GM13977 (cell line): ENCODE data around the gene CD34.

ENCODE experiments used
- DNase-seq: peaks from one replicate; pipeline ENCODE4 v3.0.0; 2012; ENCODE audit warnings: low spot score
- in situ Hi-C: fragments of 300-500 bp; cut with MboI; formaldehyde crosslinking; loops from one replicate; pipeline ENCODE4 v1.12.0; 2022; ENCODE audit warnings: low sequenced_read_pairs, low pct_unique_long_range_greater_than_20kb, mixed read lengths, inconsistent platforms; ENCODE audit not compliant: unreplicated experiment
- TF ChIP-seq, protein P1 (sequence below): IDR thresholded peaks from 2 replicates; pipeline ENCODE4 v1.5.1; 2012; ENCODE audit warnings: mild to moderate bottlenecking, control low read depth; ENCODE audit not compliant: insufficient read depth; ENCODE audit errors: extremely low read depth, missing control alignments

CD34 gene

GRCh38 chr1:207922554-207922953, 11.6 kb upstream of the CD34 start:
- in situ Hi-C loops = no loop called here
- TF ChIP-seq, protein P1, sequence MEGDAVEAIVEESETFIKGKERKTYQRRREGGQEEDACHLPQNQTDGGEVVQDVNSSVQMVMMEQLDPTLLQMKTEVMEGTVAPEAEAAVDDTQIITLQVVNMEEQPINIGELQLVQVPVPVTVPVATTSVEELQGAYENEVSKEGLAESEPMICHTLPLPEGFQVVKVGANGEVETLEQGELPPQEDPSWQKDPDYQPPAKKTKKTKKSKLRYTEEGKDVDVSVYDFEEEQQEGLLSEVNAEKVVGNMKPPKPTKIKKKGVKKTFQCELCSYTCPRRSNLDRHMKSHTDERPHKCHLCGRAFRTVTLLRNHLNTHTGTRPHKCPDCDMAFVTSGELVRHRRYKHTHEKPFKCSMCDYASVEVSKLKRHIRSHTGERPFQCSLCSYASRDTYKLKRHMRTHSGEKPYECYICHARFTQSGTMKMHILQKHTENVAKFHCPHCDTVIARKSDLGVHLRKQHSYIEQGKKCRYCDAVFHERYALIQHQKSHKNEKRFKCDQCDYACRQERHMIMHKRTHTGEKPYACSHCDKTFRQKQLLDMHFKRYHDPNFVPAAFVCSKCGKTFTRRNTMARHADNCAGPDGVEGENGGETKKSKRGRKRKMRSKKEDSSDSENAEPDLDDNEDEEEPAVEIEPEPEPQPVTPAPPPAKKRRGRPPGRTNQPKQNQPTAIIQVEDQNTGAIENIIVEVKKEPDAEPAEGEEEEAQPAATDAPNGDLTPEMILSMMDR = no peak
- no peak for DNase-seq

DNA sequence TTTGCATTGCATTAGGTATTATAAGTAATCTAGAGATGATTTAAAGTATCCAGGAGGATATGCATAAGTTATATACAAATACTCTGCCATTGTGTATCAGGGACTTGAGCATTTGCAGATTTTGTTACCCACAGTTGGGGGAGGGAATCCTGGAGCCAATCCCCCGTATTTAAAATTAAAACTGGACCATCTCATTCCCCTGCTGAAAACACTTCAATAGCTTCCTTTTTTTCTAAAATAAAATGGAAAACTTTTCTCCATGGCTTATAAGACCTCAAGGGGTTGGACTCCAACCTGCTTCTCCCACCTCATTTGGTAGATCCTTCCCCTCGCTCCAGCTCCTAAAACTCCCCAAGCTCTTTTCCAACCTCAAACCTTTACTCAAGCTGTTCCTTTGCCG, 10.4 kb upstream of the CD34 start:
- TF ChIP-seq, protein P1 = no peak
- no peak for DNase-seq
- in situ Hi-C loops = no loop called here

DNA sequence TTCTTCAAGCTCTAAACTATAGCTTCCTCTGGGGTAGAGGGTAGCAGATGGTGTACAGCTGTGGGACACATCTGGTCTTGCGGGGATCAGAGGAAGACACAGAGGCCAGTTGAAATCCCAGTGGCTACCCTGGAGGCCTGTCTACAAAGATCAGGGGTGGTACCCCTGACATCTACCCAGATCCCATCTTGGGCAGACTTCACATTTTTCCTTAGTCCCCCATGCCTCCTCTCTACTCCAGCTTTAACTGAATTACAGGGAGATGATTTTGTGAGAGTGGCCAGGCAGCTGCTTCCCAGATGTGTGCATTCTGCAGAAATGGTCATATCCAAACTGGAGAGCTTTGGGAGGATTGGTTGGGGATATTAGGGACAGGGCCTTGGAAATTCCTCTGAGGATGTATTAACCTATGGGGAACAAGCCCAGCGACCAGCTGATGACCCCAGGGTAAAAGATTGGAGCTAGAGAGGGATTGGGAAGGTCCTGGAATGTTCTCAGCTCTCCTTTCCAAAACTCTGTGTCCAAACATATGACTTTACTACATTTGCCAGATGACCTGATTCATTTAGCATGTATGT, 9.6 kb upstream of the CD34 start:
- DNase-seq = no peak

DNA sequence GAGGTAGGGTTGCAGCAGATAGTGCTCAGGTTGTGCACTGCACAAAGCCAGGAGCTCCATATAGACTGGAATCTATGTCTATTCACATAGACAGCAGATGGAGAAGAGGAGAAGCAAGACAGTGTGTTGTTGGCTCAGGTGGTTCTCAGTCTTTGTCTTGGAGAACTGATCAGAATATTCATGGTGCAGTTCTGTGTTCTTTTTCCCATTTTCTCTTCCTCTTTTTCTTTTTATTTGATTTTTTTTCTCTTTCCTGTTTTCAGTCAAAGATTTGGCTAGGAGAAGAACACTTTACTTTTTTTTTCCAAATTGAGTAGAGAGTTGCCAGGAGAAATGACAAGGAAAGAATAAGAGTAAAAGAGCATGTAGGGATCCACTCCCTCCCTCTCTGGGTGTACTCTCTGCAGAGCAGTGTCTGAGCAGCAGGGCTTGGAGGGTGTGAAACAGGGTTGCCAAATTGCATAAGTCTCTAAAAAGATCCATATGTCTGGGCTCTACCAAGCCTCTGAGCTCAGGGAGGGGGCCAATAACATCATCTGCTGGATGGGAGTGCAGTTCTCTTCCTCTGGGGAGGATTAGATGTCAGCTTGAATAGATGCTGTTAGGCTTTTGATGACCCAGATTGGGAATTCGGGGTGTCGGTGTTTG, 8.7 kb upstream of the CD34 start:
- in situ Hi-C loops = no loop called here
- no peak for DNase-seq

More for the DNA sequence above, 9.6 kb upstream of the CD34 start:
- in situ Hi-C loops = no loop called here
- TF ChIP-seq, protein P1 = no peak

DNA sequence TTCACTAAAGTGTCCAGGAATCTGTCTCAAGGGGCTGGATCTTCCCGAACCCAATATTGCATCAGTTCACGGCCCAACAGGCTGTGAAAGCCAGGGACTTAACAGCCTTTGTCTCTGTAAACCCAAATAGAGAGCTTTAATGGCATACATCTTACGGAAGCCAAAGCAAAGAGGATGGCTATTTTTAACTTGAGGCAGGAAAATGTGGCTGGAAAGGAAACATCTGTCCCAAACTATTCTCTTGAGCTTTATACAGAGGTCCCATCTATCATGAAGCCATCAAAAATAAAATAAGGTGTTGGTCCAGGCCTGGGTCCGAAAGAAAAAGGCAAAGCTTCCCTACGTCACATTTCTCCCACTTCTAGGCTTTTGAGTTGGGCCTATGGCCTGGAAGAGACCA, 7.7 kb upstream of the CD34 start:
- TF ChIP-seq, protein P1 = no peak
- no peak for DNase-seq
- in situ Hi-C loops = no loop called here

More for the DNA sequence above, 8.7 kb upstream of the CD34 start:
- TF ChIP-seq, protein P1 = no peak

DNA sequence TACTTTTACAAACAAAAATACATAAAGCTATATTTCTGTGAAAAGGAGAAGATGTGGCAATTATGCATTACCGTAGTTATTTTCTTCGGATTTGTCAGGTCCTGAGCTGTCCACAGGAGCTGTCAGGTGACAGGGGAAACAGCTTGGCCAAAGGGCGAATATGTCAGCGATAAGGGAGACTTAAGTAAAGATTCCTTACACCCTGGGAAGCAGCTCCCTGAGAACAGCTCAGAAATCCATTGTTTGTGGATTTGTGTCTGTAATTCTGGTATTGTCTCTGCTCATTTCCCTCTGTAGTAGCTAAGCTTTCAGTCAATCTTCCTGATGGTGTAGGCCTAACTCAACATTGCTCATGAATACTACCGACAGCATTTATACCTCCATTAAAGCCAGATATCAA, 7.1 kb upstream of the CD34 start:
- in situ Hi-C loops = no loop called here
- DNase-seq = no peak
- TF ChIP-seq, protein P1 = no peak

- TF ChIP-seq, protein P1 = no peak
- in situ Hi-C loops = no loop called here
- no peak for DNase-seq
Observed at GRCh38 chr1:207917080-207917479, 6.2 kb upstream of the CD34 start.
